Adrenal gland (tissue), 5 donors: ENCODE measurements around the gene RELN.

Experiments used
- POLR2A ChIP-seq, 2 donors: fragments of 450-650 bp; IDR thresholded peaks; one replicate each; pipeline ENCODE4 v1.6.1; 2017; ENCODE audit warnings: antibody characterized with exemption in 2 of 2, mild to moderate bottlenecking in 2 of 2, moderate library complexity in 1 of 2
- TF ChIP-seq, protein P1 (sequence below), 6 experiments: fragments of 450-650 bp in 4 of 6; fragments of 200-600 bp in 2 of 6; sonication (generic) in 1 of 6; IDR thresholded peaks; 1 replicate in 5 of 6; 2 replicates in 1 of 6; pipeline versions ENCODE4 v1.5.1 to v1.8.0; 2016 to 2021; ENCODE audit warnings: antibody characterized with exemption in 6 of 6, mild to moderate bottlenecking in 2 of 6, moderate library complexity in 1 of 6
- donor health status: DM: no; HTN: no; CAD: no.

- TF ChIP-seq, protein P1, sequence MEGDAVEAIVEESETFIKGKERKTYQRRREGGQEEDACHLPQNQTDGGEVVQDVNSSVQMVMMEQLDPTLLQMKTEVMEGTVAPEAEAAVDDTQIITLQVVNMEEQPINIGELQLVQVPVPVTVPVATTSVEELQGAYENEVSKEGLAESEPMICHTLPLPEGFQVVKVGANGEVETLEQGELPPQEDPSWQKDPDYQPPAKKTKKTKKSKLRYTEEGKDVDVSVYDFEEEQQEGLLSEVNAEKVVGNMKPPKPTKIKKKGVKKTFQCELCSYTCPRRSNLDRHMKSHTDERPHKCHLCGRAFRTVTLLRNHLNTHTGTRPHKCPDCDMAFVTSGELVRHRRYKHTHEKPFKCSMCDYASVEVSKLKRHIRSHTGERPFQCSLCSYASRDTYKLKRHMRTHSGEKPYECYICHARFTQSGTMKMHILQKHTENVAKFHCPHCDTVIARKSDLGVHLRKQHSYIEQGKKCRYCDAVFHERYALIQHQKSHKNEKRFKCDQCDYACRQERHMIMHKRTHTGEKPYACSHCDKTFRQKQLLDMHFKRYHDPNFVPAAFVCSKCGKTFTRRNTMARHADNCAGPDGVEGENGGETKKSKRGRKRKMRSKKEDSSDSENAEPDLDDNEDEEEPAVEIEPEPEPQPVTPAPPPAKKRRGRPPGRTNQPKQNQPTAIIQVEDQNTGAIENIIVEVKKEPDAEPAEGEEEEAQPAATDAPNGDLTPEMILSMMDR (IDR thresholded peaks at IDR 0.05), result no peak
- TF ChIP-seq POLR2A (IDR thresholded peaks at IDR 0.05), result no peak
Observed at GRCh38 chr7:103985565-103986126, 3.8 kb downstream of the RELN start.
